Skin epidermis (tissue), 12 donors: ENCODE measurements around the gene GAS2L1.
"Not testable (repeated sequence)": the region's sequence is repeated elsewhere in the genome, so short reads cannot be mapped to it uniquely, and the experiment has no call there.

Experiments
- H3K27ac ChIP-seq, 21 experiments: fragments of 200-600 bp; sonication (generic) in 11 of 21; one replicate each; pipeline ENCODE4 v1.5.0; 2020; ENCODE audit warnings: mild to moderate bottlenecking in 3 of 21, inconsistent platforms in 2 of 21, moderate library complexity in 2 of 21
- H3K4me3 ChIP-seq, 7 experiments: fragments of 200-600 bp; sonication (generic) in 2 of 7; one replicate each; pipeline ENCODE4 v1.5.0; 2020; ENCODE audit warnings: inconsistent platforms in 2 of 7, mild to moderate bottlenecking in 2 of 7, moderate library complexity in 1 of 7

The GAS2L1 gene

DNA sequence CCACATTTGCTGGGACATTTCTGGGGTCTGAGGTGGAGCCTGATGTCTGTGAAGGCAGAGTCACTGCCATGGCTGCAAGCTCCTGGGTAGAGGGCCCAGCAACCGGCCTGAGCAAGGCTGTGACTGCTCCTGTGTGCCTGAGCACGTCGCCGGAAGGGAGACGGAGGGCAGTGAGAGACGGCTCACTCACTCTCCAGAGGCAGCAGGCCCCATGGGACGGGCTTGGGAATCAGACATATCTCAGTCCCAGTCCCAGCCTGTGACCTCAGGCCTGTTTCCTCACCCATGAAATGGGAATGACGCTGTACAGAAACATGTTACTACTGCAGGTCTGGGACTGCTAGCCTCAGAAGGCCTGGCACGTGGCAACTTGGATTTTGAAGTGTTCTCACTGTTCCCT is 45.4 kb downstream of the GAS2L1 start:
- Histone ChIP-seq H3K27ac (no peak overlapping the region), H3K4me3 (no peak overlapping the region)

DNA sequence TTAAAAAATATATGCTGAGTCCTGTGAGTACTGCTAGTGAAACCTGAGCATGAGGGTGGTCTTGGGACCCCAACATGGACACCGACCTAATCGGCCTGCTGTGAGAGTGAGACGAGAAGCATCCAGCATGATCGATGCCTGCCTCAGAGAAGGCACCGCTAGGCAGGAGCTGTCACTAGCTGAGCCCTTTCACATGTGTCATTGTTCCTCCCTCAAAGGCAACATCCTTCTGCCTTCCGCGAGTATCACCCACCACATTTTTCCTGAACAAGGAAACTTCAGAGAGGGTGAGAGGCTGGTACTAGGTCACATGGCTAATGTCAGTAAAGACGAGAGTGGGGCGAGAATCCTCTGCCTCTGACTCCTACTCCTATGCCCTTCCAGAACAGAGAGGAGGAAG is 46.3 kb downstream of the GAS2L1 start:
- no peak overlapping the region for H3K27ac ChIP-seq
- H3K4me3 ChIP-seq, result no peak overlapping the region

DNA sequence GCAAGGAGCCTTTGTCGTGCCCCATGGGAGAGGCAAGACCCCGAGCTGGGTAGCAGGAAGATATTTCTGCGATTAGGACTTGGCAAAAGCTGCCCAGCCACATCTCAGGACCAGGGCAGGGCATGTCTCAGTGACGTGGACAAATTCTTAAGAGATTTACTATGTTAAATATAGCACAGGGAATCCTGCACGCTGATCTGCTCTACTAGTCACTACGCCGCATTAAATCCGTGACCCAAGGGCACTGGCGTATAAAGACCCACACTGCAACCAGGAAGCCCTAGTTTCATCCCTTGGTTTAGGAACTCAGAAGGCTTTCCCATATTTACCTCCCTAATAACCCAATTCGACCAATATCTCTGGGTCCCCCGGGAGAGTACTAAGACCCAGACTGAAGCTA is 46.8 kb downstream of the GAS2L1 start:
- Histone ChIP-seq H3K27ac (no peak overlapping the region), H3K4me3 (no peak overlapping the region)

DNA sequence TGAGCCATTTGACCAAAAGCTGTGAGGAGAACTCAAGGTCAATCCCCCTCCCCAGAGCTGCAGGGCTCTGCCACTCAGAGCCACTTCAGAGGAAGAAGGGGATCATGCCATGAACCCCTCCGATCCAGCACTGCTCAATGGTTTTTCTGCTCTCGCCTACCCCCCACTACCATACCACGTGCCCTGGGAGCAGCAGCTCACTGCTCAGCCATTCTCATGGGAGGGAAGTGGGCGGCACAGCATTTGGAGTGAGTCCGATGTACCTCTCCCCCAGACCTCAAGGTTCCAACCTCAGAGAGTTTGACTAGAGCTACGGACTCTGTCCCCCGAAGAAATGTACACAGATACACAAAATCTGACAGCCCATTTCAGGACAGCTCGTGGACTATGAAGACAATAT is 47.4 kb downstream of the GAS2L1 start:
- Histone ChIP-seq H3K27ac (no peak overlapping the region), H3K4me3 (no peak overlapping the region)

DNA sequence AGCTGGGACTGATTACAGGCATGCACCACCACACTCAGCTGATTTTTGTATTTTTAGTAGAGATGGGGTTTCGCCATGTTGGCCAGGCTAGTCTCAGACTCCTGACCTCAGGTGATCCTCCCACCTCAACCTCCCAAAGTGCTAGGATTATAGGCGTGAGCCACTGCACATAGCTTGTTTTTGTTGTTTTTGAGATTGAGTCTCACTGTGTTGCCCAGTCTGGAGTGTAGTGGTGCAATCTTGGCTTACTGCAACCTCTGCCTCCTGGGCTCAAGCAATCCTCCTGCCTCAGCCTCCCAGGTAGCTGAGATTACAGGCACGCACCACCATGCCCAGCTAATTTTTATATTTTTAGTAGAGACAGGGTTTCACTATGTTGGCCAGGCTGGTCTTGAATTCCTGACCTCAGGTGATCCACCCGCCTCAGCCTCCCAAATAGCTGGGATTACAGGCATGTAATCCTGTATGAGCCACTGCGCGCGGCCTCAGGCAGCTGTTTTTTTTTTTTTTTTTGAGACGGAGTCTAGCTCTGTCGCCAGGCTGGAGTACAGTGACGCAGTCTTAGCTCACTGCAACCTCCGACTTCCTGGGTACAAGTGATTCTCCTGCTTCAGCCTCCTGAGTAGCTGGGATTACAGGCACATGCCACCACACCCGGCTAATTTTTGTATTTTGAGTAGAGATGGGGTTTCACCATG is 50.9 kb downstream of the GAS2L1 start:
- not testable (repeated sequence) for H3K27ac ChIP-seq, H3K4me3 ChIP-seq

DNA sequence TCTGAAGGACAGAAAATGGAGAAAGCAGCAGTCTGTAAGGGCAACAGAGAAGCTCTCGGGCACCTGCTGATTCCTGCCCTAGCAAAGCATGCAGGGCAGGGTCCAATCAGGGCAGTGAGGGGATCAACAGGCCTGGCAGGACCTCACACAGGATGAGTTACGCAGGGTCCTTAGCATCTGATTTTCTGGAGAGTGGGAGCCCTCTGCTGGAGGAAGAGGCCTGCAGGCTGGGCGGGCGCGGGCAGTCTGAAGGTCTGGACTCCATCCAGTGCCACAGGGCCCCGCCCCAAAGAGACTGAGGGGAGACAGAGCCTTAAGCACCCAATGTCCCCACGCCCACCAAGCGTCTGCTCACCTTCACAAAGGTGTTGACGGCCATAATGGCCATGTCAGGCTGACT is 53.0 kb downstream of the GAS2L1 start:
- Histone ChIP-seq H3K27ac (peak overlapping the region in 1 of 21 experiments; percentile 2), H3K4me3 (no peak overlapping the region)
